Islet precursor cell (in vitro differentiated cells): ENCODE results near the gene COPS6.
A peak's percentile ranks its signal among the peaks of the same experiment; 100 is the strongest.
"Not testable (repeated sequence)": the region's sequence is repeated elsewhere in the genome, so short reads cannot be mapped to it uniquely, and the experiment has no call there.

Experiments
- DNase-seq: peaks from one replicate; pipeline ENCODE4 v3.0.0-alpha.2; 2018

The COPS6 gene

GRCh38 chr7:100127866-100128636, 39.3 kb downstream of the COPS6 start:
- peak; percentile 74 for DNase-seq

- DNase-seq: no peak
Measured at GRCh38 chr7:100128637-100128963, 39.8 kb downstream of the COPS6 start.

GRCh38 chr7:100130220-100130607, 41.4 kb downstream of the COPS6 start:
- DNase-seq: not testable (repeated sequence)

GRCh38 chr7:100130608-100131453, 42.1 kb downstream of the COPS6 start:
- peak; percentile 87 for DNase-seq

- DNase-seq: no peak
Measured at GRCh38 chr7:100132126-100132525, 43.4 kb downstream of the COPS6 start.

GRCh38 chr7:100132697-100133151, 44.0 kb downstream of the COPS6 start:
- peak; percentile 81 for DNase-seq

- no peak for DNase-seq
Measured at GRCh38 chr7:100137851-100138760, 49.3 kb downstream of the COPS6 start.

GRCh38 chr7:100141555-100141949, 52.8 kb downstream of the COPS6 start:
- no peak for DNase-seq
